GM19372 (cell line): ENCODE measurements around the gene KRT33B.
"Not testable (repeated sequence)": the region's sequence is repeated elsewhere in the genome, so short reads cannot be mapped to it uniquely, and the experiment has no call there.

ENCODE experiments used
- ATAC-seq: cut with Tn5 transposase; IDR thresholded peaks from one replicate; pipeline ENCODE4 v1.9.1; 2021; ENCODE audit warnings: mild to moderate bottlenecking, low read depth, moderate library complexity; ENCODE audit not compliant: unreplicated experiment

KRT33B gene

DNA sequence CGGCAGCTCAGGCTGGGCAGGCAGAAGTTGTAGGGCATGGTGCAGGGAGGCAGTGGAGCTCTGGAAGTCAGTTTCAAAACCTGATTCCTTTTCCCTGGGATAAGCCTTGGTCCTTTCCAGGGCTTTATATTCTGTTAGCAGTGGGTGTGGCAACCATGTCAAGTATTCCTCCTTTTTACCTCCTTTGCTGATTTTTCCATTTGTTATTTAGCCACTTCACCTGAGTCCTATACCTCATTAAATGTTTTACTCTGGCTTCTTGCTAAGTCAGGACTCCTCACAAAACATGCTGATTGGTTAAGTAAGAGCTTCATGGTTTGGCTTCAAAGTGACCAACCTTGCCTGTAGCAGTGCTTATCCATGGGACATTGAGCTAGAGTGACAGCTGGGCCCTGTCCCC lies at the start of gene KRT33B:
TSS of gene KRT33B (minus strand) at position 101 of the 400 bp plus-strand sequence. CDS start at position 38, 63 bp downstream.
- no peak for ATAC-seq

DNA sequence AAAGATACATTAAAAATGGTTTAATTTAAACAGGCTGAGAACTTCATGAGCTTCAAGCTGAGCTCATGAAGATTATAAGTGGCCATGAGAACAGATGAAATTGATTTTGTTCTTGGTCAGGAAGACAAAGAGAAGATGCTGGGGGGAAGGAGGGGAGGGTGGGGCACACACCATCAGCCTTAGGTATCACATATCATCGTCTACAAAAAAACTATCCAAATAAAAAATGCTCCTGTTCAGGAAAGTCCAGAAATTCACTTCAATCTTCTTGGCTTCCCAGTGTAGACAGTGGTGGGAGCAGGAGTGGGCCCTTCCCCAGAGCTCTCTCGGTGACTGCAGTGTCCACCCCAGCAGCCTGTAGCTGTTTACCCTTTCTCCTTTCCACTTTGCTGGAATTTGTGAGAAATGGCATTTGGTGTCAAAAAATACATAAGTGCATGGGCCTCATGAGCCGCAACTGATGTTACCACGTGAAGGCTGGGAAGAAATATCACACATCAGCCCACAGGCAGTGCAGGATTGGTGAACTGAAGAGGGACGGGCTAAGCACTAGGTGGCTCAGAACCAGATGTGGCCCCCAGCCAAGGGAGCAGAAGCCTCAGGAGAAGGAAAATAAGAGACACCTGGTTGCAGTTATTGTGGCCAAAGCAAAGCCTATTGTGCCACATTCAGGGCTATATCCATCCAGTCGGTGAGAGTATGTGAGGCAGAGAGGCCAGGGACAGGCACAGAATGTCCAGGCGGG lies 48.7 kb upstream of the KRT33B start:
- no peak for ATAC-seq

DNA sequence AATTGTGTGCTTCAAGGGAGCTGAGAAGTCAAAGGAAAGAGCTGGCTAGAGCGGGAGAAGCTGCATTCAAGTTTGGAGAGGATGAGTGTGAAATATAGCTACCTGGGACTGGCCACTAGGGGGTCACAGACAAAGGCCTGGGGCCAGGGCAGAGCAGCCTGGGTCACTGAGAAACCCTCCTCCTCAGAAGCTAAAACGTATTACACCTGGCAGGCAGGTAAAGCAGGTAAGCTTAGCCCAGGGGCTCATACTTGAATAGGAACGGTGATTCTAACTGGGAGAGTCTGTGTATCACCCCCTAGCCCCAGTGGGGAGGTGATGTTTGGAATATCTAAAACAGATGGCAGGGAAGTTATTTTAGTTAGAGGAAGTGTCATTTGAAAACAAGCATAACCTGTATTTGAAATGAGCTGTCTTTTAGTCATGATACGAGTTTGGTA lies 48.0 kb upstream of the KRT33B start:
- ATAC-seq: no peak

DNA sequence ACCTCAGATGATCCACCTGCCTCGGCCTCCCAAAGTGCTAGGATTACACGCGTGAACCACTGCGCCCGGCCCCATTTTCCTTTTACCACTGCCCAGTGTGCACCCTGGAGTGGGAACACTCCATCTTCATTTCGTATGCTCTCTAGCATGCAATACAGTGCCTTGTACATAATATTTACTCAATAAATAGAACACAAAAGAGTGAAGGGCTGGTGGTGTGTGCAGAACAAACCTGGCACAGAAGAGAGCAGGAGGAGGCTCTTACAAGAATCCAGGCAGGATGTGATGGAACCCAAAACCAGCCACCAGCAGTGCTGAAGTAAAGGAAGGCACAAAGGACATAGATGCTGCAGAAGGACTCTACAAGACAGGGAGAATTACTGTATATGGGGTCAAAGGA lies 47.5 kb upstream of the KRT33B start:
- no peak for ATAC-seq

DNA sequence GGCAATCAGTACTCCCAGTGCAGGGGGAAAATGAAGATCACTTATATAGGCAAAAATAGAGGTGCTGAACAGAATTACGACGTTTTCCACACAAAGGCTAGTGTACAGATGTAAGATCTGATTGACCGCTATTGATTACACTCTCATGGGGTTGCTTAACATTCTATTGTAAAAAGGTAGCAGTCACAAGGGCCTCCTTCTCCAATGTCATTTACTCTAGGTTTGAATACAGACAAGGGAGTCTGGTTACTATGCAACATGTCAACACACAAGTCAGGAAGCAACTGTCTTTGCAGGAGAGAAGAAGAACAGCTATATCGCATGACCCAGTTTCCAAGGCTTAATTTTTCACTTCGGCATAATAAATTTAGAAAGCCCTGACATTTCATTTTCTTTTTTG lies 46.9 kb upstream of the KRT33B start:
- ATAC-seq: no peak

DNA sequence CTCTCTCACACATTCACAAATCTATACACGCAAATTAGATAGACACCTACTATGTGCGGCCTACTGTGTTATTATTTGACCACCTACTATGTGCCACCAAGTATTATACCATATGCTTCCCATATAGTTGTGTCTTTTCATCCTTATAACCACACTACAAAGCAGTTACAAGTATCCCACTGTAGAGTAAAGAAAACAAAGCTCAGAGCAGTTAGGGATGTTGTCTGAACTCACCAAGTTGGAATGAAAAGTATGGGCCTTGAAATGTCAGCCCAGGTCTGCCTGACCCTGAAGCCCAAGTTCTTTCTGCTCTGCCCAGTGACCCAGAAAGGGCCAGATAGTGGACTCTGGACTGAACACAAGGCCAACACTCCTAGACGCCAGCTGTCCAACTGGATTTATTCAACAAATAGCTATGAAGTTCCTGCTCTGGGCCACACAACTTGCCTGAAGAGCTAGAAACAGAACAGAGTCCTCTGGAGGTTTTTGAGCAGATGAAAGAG lies 46.3 kb upstream of the KRT33B start:
- no peak for ATAC-seq

DNA sequence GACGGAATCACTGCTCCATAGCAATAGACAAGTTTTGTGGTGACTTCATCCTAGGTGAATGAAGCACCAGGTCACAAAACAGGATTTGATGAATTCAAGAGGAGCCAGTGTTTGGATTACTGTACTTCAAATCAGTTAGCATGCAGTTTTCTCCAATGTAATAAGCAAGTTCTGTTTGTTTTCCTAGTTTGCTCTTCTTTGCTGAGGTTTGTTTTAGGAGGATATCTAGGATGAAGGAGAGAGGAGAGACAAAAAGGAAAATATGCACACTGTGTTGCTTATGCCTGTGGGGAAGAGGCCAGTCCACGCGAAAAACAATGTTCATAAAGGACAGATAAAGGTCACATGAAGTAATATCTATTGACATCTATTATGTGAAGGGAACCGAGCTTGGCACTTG lies 45.8 kb upstream of the KRT33B start:
- no peak for ATAC-seq

DNA sequence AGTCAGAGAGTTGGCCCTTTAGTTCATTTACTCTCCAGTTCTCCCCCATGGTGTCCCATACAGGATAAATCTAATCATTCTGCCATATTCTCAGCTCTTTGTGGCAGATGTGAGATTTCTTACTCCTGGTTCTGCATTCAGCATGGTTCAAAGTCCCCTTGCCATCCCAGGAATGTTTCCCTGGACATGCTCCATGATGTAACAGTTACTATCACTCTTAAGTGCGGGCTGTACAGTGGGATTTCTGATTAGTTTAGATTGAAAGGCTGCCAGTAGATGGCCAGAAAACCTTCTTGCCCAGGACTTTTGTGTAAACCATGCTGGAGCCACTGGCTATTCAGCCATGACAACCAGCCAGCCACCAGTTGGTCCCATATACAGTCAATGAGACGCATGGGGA lies 44.4 kb upstream of the KRT33B start:
- no peak for ATAC-seq

DNA sequence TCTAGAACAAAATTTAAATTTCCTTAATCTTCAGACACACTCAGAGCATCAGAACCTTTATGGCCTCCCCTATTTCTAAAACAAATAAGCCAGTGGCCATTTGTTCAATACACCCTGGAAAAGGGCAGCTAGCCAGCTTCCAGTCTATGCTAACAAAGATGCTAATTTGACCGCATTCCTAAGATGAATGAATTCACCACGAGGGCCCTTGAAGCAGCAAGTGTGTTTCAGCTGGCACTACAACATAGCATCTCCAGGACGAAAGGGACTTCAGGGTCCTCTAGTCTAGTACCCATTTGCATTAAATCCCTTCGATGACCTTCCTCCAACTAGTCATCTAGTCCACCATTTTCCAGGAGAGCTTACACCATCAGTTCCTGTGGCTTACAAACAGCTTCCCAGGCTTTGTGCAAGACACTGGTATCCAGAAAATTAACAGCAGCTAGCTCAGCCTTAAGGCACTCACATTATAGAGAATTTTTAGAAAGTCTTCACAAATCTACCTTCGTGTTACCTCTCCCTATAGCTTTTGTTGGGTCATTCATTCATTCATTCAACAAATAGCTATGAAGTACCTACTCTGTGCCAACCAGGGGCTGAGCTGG lies 43.8 kb upstream of the KRT33B start:
- ATAC-seq: no peak

DNA sequence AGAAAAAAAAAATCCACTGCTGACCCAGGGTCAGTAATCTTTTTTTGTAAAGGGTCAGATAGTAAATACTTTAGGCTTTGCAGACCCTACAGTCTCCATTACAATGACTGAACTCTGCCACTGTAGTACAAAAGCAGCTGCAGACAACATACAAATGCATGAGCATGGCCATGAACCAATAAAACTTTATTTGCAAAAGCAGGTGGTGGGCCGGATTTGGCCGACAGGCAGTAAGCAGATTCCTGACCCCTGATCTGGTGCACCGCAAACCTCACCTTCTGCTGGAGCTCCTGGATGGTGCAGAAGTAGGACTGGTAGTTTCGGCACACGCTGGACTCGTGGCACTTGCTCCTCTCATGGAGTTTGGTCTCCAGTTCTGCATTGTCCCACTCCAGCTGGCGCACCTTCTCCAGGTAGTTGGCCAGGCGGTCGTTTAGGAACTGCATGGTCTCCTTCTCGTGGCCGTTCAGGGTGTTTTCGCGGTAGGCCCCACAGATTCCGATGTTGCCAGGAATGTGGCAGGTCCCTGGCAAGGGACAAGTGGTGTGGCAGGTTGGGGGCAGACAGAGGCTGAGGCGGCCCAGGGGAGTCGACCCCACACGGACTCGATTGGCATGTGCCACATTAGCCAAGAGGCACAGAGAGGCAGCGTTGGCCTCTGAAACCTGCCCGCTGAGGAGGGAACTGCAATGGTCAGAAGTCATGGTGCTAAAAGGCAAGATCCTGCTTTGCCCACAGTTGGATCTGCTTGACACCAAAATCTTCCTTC lies 41.6 kb upstream of the KRT33B start:
- no peak for ATAC-seq

DNA sequence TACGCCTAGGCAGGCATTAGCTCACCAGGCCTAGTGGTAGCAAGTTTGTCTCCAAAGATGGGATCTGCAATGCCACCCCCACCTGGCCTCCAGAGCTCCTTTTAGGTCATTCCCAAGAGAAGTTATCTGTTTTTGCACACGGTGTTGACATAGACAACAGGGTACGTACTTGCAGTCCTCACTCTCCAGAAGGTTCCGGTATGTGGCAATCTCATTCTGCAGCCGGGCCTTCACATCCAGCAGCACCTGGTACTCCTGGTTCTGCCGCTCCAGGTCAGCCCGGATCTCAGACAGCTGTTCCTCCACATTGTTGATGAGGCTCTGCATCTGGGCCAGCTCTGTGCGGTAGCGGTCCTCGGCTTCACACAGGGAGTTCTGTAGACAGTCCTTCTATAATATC lies 37.6 kb upstream of the KRT33B start:
- ATAC-seq: no peak

DNA sequence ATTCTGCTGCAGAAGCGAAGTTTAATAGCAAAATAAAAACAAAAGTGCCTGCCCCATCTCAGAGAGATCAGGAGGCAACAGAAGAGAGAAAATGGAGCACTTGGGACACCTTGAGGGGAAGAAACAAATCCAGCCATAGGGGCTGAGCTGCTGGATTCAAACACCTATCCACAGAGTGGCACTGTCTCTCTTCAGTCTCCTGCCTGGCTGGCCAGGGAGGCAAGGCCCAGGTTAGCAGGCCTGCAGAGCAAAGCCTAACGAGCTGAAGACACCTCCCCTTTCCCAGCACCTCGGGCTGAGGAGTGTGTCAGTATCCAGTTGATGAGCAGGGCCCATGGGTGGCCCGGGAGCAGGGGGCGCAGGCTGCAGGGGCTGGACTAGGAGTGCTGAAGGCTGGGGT lies 36.6 kb upstream of the KRT33B start:
- no peak for ATAC-seq

DNA sequence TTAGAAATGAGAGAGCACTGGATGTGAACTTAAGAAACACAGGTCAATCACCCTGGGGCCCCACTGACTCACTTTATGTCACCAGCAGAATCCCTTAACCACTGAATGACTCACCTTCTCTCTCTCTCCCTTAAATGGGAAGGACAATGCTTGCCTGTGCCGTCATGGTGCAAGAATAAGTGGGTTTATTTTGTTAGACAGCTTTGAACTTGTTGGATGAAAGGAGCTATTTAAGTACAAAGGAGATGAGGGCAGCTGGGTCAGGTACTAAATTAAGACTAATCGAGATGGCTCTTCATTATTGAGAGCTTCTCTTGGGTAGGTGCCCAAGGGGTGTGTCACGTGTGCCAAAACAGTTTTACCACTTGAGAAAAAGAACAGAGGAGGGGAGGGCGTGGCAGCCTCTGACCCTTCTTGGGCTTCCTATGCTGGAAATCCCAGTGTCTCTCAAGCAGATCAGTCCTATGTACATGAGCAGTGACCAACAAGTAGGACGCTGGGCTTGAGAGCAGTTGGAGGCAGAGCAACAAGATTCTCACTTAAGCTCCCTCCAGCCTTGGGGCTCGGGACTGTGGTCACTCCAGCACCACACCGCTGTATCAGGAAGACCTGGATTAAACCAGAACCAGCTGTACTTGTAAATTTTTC lies 34.5 kb upstream of the KRT33B start:
- ATAC-seq: no peak

DNA sequence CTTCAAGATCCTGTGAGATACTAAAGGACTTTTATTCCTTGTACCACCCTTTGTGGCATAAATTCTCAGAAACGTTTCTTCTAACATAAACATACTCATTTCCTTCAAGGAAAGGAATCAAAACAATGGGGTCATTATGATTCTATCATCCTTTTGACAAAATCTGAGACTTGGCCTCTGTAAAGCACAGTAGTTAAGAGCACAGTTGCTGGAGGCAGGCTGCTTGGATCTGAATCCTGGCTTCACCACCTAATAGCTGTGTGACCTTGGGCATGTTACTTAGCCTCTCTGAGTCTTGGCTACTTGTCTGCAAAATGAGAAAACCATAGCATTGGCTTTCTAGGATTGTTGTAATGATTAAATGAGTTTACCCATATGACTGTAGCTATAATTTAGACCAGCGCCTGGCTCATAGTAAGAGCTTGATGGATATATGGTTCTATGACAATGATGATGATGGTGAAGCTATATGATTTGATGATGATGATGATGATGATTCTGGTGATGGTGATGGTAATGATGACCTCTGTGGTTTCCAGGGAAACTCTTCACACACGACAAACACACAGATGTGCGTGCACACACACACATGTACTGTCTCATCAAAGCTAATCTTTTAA lies 33.9 kb upstream of the KRT33B start:
- ATAC-seq: no peak

DNA sequence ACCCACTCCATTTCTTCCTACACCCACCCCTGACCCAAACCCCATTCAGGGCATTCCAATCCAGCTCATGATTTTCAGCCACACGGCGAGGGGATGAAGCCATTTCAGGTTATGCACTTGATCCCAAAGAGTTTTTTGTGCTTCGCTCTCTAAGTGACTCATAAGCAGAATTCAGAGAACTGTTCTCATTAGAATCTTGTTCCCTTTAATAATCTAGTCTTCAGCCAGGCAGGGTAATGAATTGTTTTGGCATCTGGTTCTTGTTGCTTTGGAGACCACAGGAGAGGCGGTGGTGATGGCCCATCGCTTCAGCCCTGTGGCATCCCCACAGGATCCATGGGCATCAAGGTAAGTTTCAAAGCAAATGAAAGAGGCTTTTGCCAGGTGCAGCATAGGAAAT lies 32.5 kb upstream of the KRT33B start:
- ATAC-seq: no peak

DNA sequence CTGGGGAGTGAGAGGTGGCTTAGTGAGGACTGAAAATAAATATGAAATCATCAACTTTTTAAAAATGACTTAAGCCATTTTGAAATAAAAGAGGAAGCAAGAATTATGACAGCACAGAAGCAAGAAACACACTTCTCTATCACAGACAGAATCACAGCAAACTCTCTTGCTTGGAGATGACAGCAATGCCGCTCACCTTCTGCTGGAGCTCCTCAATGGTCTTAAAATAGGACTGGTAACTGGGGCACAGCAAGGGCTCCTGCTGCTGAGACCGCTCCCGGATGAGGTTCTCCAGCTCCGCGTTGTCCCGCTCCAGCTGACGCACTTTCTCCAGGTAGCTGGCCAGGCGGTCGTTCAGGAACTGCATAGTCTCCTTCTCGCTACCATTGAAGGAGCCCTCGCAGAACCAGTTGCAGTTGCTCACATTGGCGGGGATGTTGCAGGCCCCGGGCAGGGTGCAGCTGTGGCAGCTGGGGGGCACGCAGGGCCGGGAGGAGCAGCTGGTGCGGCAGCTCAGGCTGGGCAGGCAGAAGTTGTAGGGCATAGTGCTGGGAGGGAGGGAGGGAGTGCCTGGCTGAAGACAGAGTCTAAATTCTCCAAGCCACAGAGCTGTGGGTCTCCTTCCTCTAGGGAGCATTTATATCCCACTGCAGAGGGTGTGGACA lies 27.5 kb upstream of the KRT33B start, which contains the start of gene KRT31:
TSS of gene KRT31 (minus strand) at position 613 of the 665 bp plus-strand sequence. CDS start at position 544, 69 bp downstream.
- no peak for ATAC-seq

DNA sequence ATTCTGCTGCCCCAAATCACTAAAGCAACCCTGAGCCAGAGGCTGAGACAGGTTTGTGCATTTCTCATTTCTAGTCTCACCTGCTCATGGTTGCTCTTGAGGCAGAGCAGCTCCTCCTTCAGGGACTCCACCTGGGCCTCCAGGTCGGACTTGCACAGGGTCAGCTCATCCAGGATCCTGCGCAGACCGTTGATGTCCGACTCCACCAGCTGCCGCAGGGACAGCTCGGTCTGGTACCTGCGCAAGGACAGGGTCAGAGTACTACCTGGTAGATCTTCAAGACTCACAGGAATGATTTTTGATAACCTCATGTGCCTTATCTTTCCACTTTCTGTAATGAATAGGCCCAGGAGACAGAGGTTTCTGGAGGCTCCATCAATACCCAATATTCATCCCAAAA lies 26.7 kb upstream of the KRT33B start:
- no peak for ATAC-seq

DNA sequence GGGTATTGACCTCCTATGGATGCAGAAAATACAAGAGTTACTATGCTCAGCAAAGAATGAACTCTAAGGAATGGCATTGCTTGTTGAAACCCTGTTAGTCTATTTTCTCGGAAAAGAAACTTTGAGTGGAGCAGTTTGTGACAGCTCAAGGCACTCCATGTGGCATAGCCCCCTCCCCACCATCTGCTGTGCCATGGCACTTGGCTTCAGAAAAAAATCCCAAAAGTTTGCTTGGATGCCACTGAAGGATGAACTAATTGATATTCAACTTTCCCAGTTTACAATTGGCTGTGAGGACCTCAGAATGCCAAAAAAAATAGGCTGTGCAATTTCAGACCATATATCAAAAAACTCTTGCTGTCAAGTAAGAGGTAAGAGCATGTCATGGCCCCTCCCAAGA lies 26.0 kb upstream of the KRT33B start:
- no peak for ATAC-seq

DNA sequence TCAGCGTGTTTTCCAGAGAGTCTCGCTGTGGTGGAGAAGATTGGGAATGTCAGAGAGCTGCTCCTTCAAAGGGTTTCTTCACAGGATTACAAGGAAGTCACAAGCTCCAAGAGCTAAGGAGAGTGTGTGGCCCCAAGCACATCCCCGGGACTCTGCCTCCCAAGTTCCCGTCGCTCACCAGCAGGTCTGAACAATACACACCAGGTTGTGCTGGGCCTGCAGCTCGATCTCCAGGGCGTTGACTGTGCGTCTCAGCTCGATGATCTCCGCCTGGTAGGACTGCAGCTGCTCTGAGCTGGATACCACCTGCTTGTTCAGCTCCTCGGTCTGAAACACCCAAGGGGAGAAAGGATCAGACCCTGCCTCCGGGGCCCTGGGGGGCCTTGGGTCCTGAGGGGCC lies 25.4 kb upstream of the KRT33B start:
- ATAC-seq: not testable (repeated sequence)
